NCI-H1930 (cell line): Measurements from ENCODE around the gene COA1.
"Not testable (repeated sequence)": the region's sequence is repeated elsewhere in the genome, so short reads cannot be mapped to it uniquely, and the experiment has no call there.

ENCODE experiments used
- DNase-seq, 2 experiments: peaks; one replicate each; lab custom pipeline; 2025; lab: John Stamatoyannopoulos, UW

COA1 gene, protein sequence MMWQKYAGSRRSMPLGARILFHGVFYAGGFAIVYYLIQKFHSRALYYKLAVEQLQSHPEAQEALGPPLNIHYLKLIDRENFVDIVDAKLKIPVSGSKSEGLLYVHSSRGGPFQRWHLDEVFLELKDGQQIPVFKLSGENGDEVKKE

DNA sequence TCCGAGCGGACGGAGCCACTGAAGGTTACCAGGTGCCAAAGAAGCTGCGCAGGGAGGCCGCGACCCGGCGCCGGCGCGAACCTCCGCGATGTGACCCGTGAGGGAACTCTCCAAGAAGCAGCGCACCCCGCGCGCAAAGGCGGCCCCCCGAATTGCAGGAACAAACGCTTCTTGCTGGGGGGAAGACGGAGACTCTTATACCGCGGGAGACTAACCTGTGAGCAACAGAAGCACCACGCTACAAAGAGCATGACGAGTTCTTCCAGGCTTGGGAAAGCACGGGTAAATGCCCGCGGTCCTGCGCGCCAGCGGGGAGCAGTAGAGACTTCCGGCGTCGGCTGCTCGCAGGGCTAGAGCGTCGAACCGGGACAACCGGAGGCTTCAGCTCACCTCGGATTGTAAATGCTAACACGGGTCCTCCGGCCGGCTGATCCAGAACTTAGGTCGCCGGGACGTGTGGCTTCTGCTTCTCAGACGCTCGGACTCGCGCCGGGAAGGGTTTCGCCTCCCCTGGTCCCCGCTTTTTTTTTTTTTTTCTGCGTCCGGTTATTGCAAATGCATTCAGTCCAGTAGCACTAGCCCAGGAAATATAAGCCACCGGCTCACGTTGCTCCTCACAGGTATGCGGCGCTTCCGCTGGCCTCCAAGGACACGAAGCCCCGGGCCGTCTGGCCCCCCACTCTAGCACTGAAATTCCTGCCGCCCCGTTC is at the start of gene COA1:
TSS of gene COA1 (minus strand) at position 310 of the 710 bp plus-strand sequence. CDS start 80,909 bp downstream, outside the sequence.
- peak; percentile 79 to 86 for DNase-seq

DNA sequence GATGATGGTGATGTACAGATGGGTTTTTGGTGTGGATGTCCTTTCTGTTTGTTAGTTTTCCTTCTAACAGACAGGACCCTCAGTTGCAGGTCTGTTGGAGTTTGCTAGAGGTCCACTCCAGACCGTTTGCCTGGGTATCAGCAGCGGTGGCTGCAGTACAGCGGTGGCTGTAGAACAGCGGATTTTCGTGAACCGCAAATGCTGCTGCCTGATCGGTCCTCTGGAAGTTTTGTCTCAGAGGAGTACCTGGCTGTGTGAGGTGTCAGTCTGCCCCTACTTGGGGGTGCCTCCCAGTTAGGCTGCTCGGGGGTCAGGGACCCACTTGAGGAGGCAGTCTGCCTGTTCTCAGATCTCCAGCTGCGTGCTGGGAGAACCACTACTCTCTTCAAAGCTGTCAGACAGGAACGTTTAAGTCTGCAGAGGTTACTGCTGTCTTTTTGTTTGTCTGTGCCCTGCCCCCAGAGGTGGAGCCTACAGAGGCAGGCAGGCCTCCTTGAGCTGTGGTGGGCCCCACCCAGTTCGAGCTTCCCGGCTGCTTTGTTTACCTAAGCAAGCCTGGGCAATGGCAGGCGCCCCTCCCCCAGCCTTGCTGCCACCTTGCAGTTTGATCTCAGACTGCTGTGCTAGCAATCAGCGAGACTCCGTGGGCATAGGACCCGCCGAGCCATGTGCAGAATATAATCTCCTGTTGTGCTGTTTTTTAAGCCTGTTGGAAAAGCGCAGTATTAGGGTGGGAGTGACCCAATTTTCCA is 49.1 kb upstream of the COA1 start:
- DNase-seq, result not testable (repeated sequence)

DNA sequence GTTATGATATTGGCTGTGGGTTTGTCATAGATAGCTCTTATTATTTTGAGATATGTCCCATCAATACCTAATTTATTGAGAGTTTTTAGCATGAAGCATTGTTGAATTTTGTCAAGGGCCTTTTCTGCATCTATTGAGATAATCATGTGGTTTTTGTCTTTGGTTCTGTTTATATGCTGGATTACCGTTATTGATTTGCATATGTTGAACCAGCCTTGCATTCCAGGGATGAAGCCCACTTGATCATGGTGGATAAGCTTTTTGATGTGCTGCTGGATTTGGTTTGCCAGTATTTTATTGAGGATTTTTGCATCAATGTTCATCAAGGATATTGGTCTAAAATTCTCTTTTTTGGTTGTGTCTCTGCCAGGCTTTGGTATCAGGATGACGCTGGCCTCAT is 45.9 kb upstream of the COA1 start:
- DNase-seq, result not testable (repeated sequence)

DNA sequence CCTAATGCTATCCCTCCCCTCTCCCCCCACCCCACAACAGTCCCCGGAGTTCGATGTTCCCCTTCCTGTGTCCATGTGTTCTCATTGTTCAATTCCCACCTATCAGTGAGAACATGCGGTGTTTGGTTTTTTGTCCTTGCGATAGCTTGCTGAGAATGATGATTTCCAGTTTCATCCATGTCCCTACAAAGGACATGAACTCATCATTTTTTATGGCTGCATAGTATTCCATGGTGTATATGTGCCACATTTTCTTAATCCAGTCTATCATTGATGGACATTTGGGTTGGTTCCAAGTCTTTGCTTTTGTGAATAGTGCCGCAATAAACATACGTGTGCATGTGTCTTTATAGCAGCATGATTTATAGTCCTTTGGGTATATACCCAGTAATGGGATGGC is 43.9 kb upstream of the COA1 start:
- not testable (repeated sequence) for DNase-seq

DNA sequence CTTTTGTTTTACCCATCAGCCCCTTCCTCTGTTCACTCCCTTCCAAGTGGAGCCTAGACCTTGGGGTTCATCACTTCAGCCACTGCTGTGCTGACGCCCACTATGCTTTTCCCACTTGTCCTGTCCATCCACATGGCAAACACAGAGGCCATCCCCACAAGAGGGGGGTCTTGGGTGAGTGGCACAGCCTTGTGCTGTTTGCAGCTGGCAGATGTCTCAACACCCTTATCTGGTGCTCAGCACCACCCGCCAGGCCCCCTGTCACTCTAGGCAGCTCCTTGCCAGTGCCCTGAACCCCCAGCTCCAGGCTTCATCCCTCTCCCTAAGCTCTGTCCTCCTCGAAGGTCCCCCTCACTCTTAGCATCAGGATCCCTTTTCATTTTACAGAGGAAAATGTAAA is 42.2 kb upstream of the COA1 start:
- no peak for DNase-seq

DNA sequence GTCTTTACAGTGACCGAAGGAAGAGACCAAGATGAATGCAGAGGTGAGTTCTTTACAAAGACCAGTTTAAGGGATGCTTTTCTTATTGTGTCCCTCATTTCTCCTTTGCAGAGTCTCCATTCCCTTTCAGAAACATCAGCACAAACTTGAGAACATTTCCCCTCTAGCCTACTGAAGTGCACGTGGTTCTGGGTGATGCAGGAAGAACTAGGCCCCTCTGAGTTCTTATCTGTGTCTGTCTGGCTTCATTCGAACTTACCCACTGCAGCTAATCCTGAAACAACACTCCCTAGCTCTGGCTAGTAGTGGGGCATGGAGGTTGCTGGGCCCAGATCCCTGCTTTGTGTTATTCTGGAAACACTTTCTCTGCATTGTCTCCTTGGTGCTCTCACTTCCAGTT is 41.8 kb upstream of the COA1 start:
- DNase-seq, result no peak

DNA sequence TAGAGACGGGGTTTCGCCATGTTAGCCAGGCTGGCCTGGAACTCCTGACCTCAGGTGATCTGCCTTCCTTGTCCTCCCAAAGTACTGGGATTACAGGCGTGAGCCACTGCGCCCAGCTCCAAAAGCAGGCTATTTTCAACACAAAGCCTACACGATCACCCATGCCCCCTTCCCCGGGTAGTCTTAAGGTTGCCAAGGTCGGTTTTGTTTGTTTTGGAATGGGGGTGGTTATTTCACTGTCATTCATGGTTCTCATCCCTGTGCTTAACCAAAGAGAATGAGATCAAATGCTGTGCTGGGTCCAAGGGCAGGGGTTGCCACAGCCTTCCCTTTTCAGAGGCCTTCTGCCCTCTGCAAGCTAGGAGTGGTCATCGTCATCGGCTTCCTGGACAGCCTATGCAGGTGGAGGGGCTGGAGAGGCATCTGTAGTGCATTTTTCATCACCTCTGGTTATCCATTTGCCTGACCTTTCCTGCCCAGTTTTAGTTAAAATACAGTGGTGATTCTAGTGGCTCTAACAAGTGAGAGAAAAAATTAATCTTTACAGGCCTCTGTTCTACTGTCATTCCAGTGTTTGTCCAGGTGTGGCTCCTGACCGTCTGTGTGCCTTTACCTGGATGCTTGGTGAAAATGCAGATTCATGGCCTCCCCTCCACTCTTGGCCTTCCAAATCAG is 40.6 kb upstream of the COA1 start:
- no peak for DNase-seq

DNA sequence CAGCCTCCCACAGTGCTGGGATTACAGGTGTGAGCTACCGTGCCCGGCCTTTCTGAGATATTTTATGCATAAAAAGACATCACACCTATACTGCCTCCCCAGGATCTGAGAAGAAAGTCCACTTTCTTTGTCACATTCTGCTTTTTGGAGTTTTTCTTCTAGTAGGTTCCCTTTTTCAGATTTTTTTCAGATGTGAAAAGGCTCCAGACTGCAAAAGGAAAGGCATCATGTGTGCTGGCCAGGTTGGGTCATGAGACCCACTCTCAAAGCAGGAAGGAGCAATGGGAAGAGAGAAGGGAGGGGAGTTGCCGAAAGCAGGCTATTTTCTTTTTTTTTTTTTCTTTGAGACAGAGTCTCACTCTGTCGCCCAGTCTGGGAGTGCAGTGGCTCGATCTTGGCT is 40.0 kb upstream of the COA1 start:
- DNase-seq, result no peak

DNA sequence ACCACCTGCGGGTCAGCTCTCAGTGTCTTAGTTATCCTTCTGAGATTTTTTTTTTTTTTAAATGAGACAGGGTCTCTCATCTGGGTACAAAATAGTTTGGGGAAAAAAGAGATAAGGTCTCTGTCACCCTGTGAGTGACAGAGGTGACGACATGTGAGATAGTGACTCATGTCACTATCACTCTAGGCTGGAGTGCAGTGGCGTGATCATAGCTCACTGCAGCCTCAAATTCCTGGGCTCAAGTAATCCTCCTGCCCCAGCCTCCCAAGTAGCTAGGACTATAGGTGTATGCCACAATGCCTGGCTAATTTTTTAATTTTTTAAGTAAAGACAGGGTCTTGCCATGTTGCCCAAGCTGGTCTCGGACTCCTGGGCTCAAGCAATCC is 39.6 kb upstream of the COA1 start:
- DNase-seq, result no peak

DNA sequence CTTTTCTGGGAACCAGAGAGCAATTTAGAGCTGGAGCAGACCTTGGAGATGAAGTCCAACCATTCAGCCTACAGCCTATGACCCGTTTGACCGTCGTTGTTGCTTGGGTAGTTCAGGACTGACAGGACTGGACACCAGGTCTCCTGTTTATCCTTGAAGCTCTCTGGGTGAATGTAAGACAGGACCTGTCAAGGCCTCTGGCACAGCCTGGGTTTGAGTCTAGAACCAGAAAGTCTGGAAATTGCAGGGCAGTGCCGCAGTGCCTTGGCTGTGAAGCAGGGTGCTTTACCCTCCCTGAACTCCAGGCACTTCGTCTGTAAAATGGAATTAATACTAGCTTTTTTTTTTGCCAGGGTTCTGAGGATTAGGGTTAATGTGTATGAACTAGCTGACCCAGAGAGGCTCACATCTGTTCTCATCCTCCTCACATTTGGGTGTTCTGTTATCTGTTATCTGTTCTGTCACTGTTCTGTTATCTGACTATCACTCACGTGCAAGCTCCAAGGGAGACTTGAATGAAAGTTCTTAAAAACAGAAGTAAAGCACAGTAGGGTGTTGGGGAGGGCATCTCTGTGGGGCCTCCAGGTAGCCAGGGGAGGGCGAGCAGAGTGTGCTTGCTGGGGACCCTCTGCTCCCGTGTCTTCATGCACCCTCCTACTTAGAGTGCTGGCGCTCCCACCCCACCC is 39.0 kb upstream of the COA1 start:
- DNase-seq, result no peak

DNA sequence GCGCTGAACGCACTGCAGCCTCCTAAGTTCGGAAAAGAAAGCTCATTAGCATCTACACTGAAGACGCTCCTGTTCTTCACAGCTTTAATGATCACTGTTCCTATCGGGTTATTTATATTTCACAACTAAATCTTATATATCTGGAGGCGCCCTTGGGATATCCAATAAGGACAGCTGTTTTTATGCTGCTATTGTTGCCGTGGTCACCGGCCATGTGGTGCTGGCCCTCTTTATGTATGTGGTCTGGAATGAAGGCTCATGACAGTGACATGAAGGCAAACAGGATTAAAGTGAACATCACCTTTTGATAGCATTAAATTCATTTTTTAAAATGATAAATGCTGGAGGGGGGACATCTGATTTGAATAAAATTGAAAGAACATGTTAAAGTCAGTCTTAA is 38.0 kb upstream of the COA1 start:
- no peak for DNase-seq

DNA sequence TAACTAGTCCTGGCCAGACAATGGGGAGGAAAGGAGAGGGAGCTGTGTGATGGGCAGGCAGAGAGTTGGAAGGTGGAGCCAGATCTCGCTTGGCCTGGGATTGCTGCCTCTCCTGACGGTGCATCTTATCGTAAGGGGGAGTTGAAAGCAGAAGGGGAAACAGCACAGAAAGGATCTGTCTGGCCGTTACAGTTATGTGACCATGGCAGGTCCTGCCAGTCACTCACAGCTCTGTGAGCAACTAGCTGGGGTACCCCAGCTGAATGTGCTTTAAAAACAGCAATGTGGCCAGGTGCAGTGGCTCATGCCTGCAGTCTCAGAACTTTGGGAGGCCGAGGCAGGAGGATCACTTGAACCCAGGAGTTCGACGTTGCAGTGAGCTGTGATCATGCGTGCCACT is 37.2 kb upstream of the COA1 start:
- no peak for DNase-seq

DNA sequence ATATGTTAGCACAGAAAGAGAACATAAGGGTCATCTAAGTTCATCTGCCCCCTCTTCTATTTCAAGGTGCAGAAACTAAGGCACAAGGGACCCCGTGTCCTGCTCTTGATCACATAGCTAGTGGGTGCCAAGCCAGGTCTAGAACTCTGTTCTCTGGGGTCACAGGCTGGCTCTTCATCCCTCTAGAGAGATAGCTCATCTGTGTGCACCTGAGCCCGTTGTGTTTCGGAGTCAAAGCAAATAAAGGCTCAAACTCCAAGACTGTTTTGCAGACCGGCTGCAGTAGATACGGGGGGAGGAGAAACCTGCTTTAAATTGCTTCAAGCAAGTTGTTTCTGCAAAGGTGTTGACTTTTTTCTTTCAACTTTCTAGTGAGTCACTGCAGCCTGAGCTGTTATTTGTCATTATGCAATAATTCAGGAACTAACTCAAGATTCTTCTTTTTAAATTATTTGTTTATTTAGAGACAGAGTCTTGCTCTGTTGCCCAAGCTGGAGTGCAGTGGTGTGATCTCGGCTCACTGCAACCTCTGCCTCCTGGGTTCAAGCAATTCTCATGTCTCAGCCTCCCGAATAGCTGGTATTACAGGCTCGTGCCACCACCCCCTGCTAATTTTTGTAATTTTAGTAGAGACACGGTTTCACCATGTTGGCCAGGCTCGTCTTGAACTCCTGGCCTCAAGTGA is 35.6 kb upstream of the COA1 start:
- DNase-seq, result no peak

DNA sequence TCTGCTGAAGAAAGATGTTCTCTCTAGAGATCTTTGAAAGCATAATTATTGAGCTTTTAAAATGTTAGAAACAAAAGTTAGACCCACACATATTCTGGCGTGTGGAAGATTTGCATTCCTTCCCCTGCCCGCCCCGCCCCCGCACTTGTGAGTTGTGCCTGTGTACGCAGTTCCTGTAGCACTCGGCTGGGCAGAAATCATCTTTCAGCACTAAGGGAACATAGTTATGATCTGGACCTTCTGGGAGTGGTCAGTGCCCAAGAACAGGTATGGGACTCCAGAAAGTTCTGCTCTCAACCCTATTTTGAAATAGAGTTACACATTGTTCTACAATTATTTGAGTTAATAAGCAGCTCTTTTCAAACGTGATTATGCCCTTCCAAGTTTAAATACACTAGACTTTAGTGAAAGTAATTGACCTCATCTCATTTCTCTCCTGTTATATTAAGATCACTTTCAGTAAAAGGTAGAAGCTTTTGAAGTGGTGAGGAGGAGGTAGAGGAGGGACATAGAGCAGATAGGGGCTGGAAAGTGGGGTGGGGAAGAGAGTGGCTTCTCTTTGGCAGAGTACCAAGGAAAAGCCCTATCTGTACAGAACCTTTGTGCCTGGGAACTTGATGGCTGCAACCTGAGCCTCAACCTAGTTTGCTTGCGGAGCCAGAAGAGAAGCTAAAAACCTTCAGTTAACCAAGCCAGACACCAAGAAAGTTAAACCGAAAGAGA is 34.9 kb upstream of the COA1 start:
- DNase-seq, result no peak

DNA sequence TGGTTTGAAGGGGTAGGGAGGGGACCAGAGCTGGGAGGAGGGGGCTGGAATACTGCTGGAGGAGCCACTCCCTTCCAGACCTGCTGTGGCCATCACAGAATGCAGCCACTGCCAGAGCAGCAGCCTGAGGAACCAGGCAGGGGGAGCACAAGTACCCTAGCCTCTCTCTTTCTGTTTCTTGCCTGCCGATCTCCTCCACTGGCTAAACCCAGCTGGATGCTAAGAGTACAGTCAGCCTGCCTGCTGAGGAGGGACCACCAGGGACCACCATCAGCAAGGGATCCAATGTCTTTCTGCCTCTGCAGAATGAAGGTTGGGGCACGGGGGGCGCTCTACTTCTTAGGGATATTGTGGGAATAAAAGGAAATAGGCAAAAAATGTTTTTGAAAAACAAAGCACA is 33.9 kb upstream of the COA1 start:
- no peak for DNase-seq

DNA sequence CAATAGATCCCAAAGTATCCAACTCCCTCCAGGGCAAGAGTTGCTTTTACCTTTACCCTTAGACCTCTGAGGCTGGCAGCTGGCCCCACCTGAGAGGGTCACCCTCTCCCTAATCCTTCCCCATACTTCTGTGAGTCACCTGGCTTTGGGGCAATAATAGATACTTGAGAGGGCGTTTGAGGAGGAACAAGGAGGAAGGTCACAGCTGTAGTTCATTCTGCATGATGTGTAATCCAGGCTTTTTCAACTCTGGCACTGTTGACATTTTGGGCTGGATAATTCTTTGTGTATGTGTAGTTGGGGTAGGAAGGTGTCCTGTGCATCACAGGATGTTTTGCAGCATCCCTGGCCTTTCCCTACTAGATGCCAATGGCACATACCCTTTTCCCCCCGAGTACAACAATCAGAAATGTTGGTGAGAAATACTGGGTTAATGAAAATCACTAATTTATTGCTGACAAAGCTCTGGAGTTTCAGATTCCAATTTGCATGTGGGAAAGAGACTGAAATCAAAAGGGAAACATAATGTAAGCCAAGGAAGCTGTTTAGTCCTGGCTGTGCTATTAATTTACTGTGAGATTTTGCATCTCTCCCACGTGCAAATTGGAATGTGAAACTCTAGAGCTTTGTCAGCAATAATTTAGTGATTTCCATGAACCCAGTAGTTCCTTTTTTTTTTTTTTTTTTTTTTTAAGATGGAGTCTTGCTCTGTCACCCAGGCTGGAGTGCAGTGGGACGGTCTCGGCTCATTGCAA is 32.8 kb upstream of the COA1 start:
- DNase-seq, result no peak

DNA sequence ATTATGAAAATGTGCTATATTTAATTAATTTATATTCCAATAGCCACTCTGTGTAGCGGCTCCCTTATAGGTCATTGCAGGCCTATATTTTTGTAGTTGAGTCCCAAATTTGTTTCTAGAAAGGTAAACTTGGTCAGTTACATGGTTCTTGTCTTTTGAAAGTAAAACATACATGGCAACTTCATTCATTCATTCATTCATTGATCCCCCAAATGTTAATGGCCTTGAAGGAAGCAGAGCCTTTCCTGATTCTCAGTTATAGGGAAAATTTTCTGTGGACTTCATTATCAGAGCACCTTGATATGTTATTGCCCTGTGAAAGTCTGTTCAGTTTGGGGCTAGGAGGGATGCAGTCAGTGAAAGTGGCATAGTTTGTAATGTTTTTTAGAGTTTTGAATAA is 32.1 kb upstream of the COA1 start:
- DNase-seq, result no peak

DNA sequence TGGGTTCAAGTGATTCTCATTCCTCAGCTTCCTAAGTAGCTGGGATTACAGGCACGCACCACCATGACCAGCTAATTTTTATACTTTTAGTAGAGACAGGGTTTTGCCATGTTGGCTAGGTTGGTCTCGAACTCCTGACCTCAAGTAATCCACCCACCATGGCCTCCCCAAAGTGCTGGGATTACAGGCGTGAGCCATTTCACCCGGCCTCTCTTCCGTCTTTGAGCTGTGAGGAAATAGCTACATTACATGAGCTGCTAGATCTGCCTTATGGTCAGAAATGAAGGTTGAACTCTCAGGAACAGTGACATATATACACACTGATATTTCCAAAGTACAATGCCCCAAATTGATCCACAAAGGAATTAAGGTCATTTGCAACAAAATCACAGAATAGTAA is 31.5 kb upstream of the COA1 start:
- no peak for DNase-seq

DNA sequence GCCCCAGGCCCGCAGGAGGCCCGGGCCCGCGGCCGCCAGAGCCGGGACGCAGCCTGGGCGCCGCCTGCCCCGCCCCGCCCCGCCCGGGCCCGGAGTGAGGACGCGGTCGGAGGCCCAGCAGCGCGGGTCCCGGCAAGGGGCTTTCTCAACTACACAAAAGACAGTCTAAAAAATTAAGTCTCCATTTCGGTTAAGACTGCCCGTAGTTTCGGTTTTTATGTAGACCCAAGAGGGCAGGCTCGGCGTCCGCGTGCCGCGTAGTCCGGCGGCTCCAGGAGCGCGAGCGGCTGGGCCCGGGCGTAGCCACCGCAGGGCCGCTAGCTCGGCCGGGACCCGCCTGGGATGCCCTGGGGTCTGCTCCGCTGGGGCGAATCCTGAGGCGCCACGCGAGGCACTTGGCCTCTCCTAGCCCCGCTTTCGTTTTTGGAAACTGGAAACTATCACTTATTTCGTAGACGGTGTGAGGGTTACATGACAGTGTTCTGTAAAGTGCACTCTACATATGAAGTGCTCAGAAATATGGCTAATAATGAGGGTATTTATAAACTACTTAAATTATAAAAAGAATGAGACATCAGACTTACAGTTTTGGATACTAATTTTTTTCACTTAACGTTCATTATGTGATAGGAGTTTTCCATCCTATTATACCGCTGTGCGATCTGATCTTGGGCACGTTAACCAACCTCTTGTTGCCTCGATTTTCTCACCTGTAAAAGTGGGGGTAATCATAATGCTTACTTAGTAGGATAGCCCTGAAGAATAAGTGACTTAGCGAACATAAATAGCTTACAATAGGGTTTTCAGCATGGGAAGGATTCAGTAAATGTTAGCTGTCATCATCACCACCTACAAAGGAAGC is 29.7 kb upstream of the COA1 start:
- DNase-seq, result peak in 1 of 2 experiments; percentile 25
